Peyer's patch (tissue), 4 donors: ENCODE data around the gene OSBPL10. TPM values are rescaled to one million over a fixed set of nuclear protein-coding genes. Genes with fewer than 3 reads are reported as not detected.

Experiments
- DNase-seq, 3 donors: peaks; one replicate each; pipeline ENCODE4 v3.0.0-alpha.2; 2017 to 2019
- H3K27ac ChIP-seq, 4 donors: fragments of 200-600 bp; sonication (generic); one replicate each; pipeline ENCODE4 v1.5.1; 2016 to 2019
- H3K27me3 ChIP-seq, 2 donors: fragments of 200-600 bp; sonication (generic); one replicate each; pipeline ENCODE4 v1.5.1; 2019
- H3K36me3 ChIP-seq, 3 donors: fragments of 200-600 bp; sonication (generic); one replicate each; pipeline ENCODE4 v1.5.1; 2016 to 2019
- H3K4me1 ChIP-seq, 4 donors: fragments of 200-600 bp; sonication (generic); one replicate each; pipeline ENCODE4 v1.5.1; 2016 to 2019
- H3K4me3 ChIP-seq, 4 donors: fragments of 200-600 bp; sonication (generic); 1 replicate in 3 of 4; 2 replicates in 1 of 4; pipeline ENCODE4 v1.5.1; 2016 to 2019; ENCODE audit warnings: mild to moderate bottlenecking in 1 of 4
- H3K9me3 ChIP-seq, 4 donors: fragments of 200-600 bp; sonication (generic); one replicate each; pipeline ENCODE4 v1.5.1; 2016 to 2019; ENCODE audit warnings: mild to moderate bottlenecking in 1 of 4
- CTCF ChIP-seq, 6 experiments: fragments of 450-650 bp in 4 of 6; fragments of 200-600 bp in 2 of 6; sonication (generic) in 1 of 6; IDR thresholded peaks; one replicate each; pipeline ENCODE4 v1.5.1; 2017 to 2019; ENCODE audit warnings: antibody characterized with exemption in 6 of 6, mild to moderate bottlenecking in 3 of 6, moderate library complexity in 1 of 6
- POLR2A ChIP-seq, 2 donors: fragments of 450-650 bp; IDR thresholded peaks; one replicate each; pipeline ENCODE4 v1.5.1; 2017; ENCODE audit warnings: antibody characterized with exemption in 2 of 2, mild to moderate bottlenecking in 2 of 2, moderate library complexity in 2 of 2
- total RNA-seq, 4 donors: library from RNA; depleted of rRNA; stranded (reverse); fragments of >200 nt; gene quantifications; one replicate each; pipeline ENCODE4 v1.1.0, GENCODE V29; 2016

Gene OSBPL10
- total RNA-seq, 4 donors from 2014 or later, result 18.5 to 128 (median 60.5) TPM

- H3K9me3 ChIP-seq, result no peaks in the 10 kb centered on the region
Measured at GRCh38 chr3:31701286-31701685, 279.8 kb downstream of the OSBPL10 start.

GRCh38 chr3:31699309-31699953 lies 281.6 kb downstream of the OSBPL10 start:
- H3K4me3 ChIP-seq, result no peak overlapping the region
- no peak for TF ChIP-seq POLR2A (IDR thresholded peaks at IDR 0.05)
- TF ChIP-seq CTCF (IDR thresholded peaks at IDR 0.05), result no peak
- no peak overlapping the region for H3K27ac ChIP-seq
- H3K36me3 ChIP-seq, result no peaks in the 10 kb centered on the region
- no peaks in the 10 kb centered on the region for H3K4me1 ChIP-seq
- H3K27me3 ChIP-seq, result no peaks in the 10 kb centered on the region
- no peaks in the 10 kb centered on the region for H3K9me3 ChIP-seq
- DNase-seq, result no peak

More at GRCh38 chr3:31701286-31701685, 279.8 kb downstream of the OSBPL10 start:
- Histone ChIP-seq H3K4me1 (peaks cover 0 to 4% (median 0%) of the 10 kb centered on the region in 4 donors), H3K36me3 (no peaks in the 10 kb centered on the region), H3K4me3 (no peak overlapping the region), H3K27ac (no peak overlapping the region), H3K27me3 (no peaks in the 10 kb centered on the region)
- TF ChIP-seq POLR2A (IDR thresholded peaks at IDR 0.05), result no peak
- TF ChIP-seq CTCF (IDR thresholded peaks at IDR 0.05), result no peak
- DNase-seq, result no peak

GRCh38 chr3:31696815-31697548 lies 284.1 kb downstream of the OSBPL10 start:
- Histone ChIP-seq H3K9me3 (no peaks in the 10 kb centered on the region), H3K27ac (no peak overlapping the region), H3K27me3 (no peaks in the 10 kb centered on the region), H3K4me3 (no peak overlapping the region), H3K4me1 (no peaks in the 10 kb centered on the region), H3K36me3 (no peaks in the 10 kb centered on the region)
- TF ChIP-seq POLR2A (IDR thresholded peaks at IDR 0.05) (no peak), CTCF (IDR thresholded peaks at IDR 0.05) (no peak)
- no peak for DNase-seq

- no peaks in the 10 kb centered on the region for H3K9me3 ChIP-seq
- TF ChIP-seq CTCF (IDR thresholded peaks at IDR 0.05), result no peak
- TF ChIP-seq POLR2A (IDR thresholded peaks at IDR 0.05), result no peak
- no peak overlapping the region for H3K4me3 ChIP-seq
- no peaks in the 10 kb centered on the region for H3K4me1 ChIP-seq
- DNase-seq, result no peak
- no peaks in the 10 kb centered on the region for H3K27me3 ChIP-seq
- no peaks in the 10 kb centered on the region for H3K36me3 ChIP-seq
- no peak overlapping the region for H3K27ac ChIP-seq
Measured at GRCh38 chr3:31696009-31696297, 285.1 kb downstream of the OSBPL10 start.

GRCh38 chr3:31695280-31696008 lies 285.6 kb downstream of the OSBPL10 start:
- TF ChIP-seq CTCF (IDR thresholded peaks at IDR 0.05) (peak in 3 of 6 experiments; percentile 8 to 31 (median 28)), POLR2A (IDR thresholded peaks at IDR 0.05) (no peak)
- Histone ChIP-seq H3K27me3 (no peaks in the 10 kb centered on the region), H3K27ac (no peak overlapping the region), H3K36me3 (no peaks in the 10 kb centered on the region), H3K4me1 (no peaks in the 10 kb centered on the region), H3K9me3 (no peaks in the 10 kb centered on the region), H3K4me3 (no peak overlapping the region)
- DNase-seq, result no peak
